ENCODE results near the gene ZNF764.

ZNF764 gene

GRCh38 chr16:30509081-30509765 lies 49.0 kb downstream of the ZNF764 start:
- H3K4me2 ChIP-seq (ENCODE audit: insufficient read depth, low read length) = no peak overlapping the region
- no peak for ATAC-seq (ENCODE audit: insufficient read depth, low read depth)
- H3K27me3 ChIP-seq (ENCODE audit: insufficient read depth, low read length, poor library complexity) = no peaks in the 10 kb centered on the region
- H4K20me1 ChIP-seq (ENCODE audit: insufficient read depth, low read length) = no peaks in the 10 kb centered on the region
- DNase-seq = no peak
- H2AFZ ChIP-seq (ENCODE audit: low read depth, low read length) = no peak overlapping the region
- H3K79me2 ChIP-seq (ENCODE audit: insufficient read depth, low read length) = no peaks in the 10 kb centered on the region
- H3K27ac ChIP-seq (ENCODE audit: low read length) = no peak overlapping the region
- H3K4me1 ChIP-seq (ENCODE audit: insufficient read depth, low read length) = no peaks in the 10 kb centered on the region
- no peak for TF ChIP-seq EZH2 (IDR thresholded peaks at IDR 0.05; ENCODE audit: borderline replicate concordance, low read depth, low read length, severe bottlenecking)
- TF ChIP-seq, protein P1, sequence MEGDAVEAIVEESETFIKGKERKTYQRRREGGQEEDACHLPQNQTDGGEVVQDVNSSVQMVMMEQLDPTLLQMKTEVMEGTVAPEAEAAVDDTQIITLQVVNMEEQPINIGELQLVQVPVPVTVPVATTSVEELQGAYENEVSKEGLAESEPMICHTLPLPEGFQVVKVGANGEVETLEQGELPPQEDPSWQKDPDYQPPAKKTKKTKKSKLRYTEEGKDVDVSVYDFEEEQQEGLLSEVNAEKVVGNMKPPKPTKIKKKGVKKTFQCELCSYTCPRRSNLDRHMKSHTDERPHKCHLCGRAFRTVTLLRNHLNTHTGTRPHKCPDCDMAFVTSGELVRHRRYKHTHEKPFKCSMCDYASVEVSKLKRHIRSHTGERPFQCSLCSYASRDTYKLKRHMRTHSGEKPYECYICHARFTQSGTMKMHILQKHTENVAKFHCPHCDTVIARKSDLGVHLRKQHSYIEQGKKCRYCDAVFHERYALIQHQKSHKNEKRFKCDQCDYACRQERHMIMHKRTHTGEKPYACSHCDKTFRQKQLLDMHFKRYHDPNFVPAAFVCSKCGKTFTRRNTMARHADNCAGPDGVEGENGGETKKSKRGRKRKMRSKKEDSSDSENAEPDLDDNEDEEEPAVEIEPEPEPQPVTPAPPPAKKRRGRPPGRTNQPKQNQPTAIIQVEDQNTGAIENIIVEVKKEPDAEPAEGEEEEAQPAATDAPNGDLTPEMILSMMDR (IDR thresholded peaks at IDR 0.05; ENCODE audit: borderline replicate concordance, extremely low read depth, low read length, poor library complexity, severe bottlenecking) = no peak
- no peak overlapping the region for H3K9ac ChIP-seq (ENCODE audit: low read depth, low read length)
- no peaks in the 10 kb centered on the region for H3K9me3 ChIP-seq (ENCODE audit: insufficient read depth, low read length, severe bottlenecking)
- peaks cover 13% of the 10 kb centered on the region for H3K36me3 ChIP-seq (ENCODE audit: insufficient read depth, low read length)
- H3K4me3 ChIP-seq (ENCODE audit: low read depth in 1 of 2, low read length in 2 of 2) = no peak overlapping the region

All from DND-41 (cell line).